Measurements from ENCODE around the gene ABAT.

GRCh38 chr16:8631818-8632465, 42.5 kb upstream of the ABAT start:
- TF ChIP-seq POLR2A (IDR thresholded peaks at IDR 0.05) = no peak
- no peak for TF ChIP-seq CTCF (IDR thresholded peaks at IDR 0.05)
